GOT3 (cell line): ENCODE results near the gene PKD2L1.

Experiments used
- DNase-seq: peaks from one replicate; lab custom pipeline; 2025; ENCODE audit warnings: mixed read lengths; lab: John Stamatoyannopoulos, UW

The PKD2L1 gene

GRCh38 chr10:100356067-100357017 is 26.3 kb upstream of the PKD2L1 start:
- DNase-seq, result no peak

GRCh38 chr10:100355086-100355485 is 25.1 kb upstream of the PKD2L1 start:
- no peak for DNase-seq

GRCh38 chr10:100353770-100354485 is 23.9 kb upstream of the PKD2L1 start:
- no peak for DNase-seq

- DNase-seq, result no peak
Measured at GRCh38 chr10:100350914-100351485, 21.0 kb upstream of the PKD2L1 start.

GRCh38 chr10:100349672-100350071 is 19.6 kb upstream of the PKD2L1 start:
- no peak for DNase-seq

GRCh38 chr10:100349087-100349486 is 19.1 kb upstream of the PKD2L1 start:
- no peak for DNase-seq

GRCh38 chr10:100348389-100348927 is 18.4 kb upstream of the PKD2L1 start:
- DNase-seq, result no peak

GRCh38 chr10:100347568-100348195 is 17.7 kb upstream of the PKD2L1 start:
- no peak for DNase-seq

GRCh38 chr10:100346765-100347567 is 16.9 kb upstream of the PKD2L1 start, which contains the start of gene SCD:
Gene SCD, plus strand, starts transcription at chr10:100347233. Its CDS starts 272 bp downstream, at chr10:100347505.
- DNase-seq, result peak; percentile 46

- no peak for DNase-seq
Measured at GRCh38 chr10:100346351-100346764, 16.3 kb upstream of the PKD2L1 start.

GRCh38 chr10:100345570-100346330 is 15.7 kb upstream of the PKD2L1 start:
- no peak for DNase-seq

GRCh38 chr10:100344241-100344788 is 14.3 kb upstream of the PKD2L1 start:
- DNase-seq, result no peak

- DNase-seq, result no peak
Measured at GRCh38 chr10:100342627-100342972, 12.6 kb upstream of the PKD2L1 start.

- no peak for DNase-seq
Measured at GRCh38 chr10:100341953-100342626, 12.1 kb upstream of the PKD2L1 start.

GRCh38 chr10:100340948-100341847 is 11.2 kb upstream of the PKD2L1 start:
- no peak for DNase-seq

- DNase-seq, result no peak
Measured at GRCh38 chr10:100339236-100339635, 9.2 kb upstream of the PKD2L1 start.

- DNase-seq, result peak; percentile 15
Measured at GRCh38 chr10:100338434-100339036, 8.5 kb upstream of the PKD2L1 start.

GRCh38 chr10:100334762-100335161 is 4.7 kb upstream of the PKD2L1 start:
- no peak for DNase-seq
